Panc1 (cell line): Measurements from ENCODE around the gene ROMO1.
"Not testable (repeated sequence)": the region's sequence is repeated elsewhere in the genome, so short reads cannot be mapped to it uniquely, and the experiment has no call there.

Experiments used
- POLR2AphosphoS5 ChIP-seq: IDR thresholded peaks from 2 replicates; pipeline ENCODE4 v1.6.1; 2012; ENCODE audit warnings: mild to moderate bottlenecking, low read depth, low read length, moderate library complexity
- SIN3A ChIP-seq: IDR thresholded peaks from 2 replicates; pipeline ENCODE4 v1.6.1; 2012; ENCODE audit warnings: low read depth, mild to moderate bottlenecking, low read length, moderate library complexity, borderline replicate concordance; ENCODE audit not compliant: insufficient read depth
- TF ChIP-seq, protein P1 (sequence below): fragments of 450-650 bp; IDR thresholded peaks from 2 replicates; pipeline ENCODE4 v1.5.1; 2017; ENCODE audit warnings: mild to moderate bottlenecking
- TF ChIP-seq, protein P2 (sequence below), 2 experiments: IDR thresholded peaks; 2 replicates each; pipeline ENCODE4 v1.6.1; 2011 to 2012; ENCODE audit warnings: low read depth in 2 of 2, control low read depth in 1 of 2, low read length in 1 of 2, mild to moderate bottlenecking in 1 of 2, moderate library complexity in 1 of 2; ENCODE audit not compliant: insufficient read depth in 1 of 2

DNA sequence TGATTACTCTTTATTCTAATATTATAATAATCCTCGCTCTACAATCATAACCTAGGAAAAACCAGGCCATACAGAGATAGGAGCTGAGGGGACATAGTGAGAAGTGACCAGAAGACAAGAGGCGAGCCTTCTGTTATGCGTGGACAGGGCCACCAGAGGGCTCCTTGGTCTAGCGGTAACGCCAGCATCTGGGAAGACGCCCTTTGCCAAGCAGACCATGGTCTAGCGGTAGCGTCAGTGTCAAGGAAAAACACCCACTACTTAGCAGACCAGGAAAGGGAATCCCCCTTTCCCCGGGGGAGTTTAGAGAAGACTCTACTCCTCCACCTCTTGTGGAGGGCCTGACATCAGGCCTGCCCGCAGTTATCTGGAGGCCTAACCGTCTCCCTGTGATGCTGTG, 12.3 kb upstream of the ROMO1 start:
- TF ChIP-seq, protein P1, sequence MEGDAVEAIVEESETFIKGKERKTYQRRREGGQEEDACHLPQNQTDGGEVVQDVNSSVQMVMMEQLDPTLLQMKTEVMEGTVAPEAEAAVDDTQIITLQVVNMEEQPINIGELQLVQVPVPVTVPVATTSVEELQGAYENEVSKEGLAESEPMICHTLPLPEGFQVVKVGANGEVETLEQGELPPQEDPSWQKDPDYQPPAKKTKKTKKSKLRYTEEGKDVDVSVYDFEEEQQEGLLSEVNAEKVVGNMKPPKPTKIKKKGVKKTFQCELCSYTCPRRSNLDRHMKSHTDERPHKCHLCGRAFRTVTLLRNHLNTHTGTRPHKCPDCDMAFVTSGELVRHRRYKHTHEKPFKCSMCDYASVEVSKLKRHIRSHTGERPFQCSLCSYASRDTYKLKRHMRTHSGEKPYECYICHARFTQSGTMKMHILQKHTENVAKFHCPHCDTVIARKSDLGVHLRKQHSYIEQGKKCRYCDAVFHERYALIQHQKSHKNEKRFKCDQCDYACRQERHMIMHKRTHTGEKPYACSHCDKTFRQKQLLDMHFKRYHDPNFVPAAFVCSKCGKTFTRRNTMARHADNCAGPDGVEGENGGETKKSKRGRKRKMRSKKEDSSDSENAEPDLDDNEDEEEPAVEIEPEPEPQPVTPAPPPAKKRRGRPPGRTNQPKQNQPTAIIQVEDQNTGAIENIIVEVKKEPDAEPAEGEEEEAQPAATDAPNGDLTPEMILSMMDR = peak; percentile 78; the same call in 1 of the 2 replicates
- TF ChIP-seq POLR2AphosphoS5, SIN3A: not testable (repeated sequence)
- TF ChIP-seq, protein P2, sequence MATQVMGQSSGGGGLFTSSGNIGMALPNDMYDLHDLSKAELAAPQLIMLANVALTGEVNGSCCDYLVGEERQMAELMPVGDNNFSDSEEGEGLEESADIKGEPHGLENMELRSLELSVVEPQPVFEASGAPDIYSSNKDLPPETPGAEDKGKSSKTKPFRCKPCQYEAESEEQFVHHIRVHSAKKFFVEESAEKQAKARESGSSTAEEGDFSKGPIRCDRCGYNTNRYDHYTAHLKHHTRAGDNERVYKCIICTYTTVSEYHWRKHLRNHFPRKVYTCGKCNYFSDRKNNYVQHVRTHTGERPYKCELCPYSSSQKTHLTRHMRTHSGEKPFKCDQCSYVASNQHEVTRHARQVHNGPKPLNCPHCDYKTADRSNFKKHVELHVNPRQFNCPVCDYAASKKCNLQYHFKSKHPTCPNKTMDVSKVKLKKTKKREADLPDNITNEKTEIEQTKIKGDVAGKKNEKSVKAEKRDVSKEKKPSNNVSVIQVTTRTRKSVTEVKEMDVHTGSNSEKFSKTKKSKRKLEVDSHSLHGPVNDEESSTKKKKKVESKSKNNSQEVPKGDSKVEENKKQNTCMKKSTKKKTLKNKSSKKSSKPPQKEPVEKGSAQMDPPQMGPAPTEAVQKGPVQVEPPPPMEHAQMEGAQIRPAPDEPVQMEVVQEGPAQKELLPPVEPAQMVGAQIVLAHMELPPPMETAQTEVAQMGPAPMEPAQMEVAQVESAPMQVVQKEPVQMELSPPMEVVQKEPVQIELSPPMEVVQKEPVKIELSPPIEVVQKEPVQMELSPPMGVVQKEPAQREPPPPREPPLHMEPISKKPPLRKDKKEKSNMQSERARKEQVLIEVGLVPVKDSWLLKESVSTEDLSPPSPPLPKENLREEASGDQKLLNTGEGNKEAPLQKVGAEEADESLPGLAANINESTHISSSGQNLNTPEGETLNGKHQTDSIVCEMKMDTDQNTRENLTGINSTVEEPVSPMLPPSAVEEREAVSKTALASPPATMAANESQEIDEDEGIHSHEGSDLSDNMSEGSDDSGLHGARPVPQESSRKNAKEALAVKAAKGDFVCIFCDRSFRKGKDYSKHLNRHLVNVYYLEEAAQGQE (IDR thresholded peaks at IDR 0.05; ENCODE audit: insufficient read depth in 1 of 2, low read depth in 2 of 2, low read length in 1 of 2) = not testable (repeated sequence)
